Astrocyte of the spinal cord (primary cell): ENCODE measurements around the gene CD300C.
"Not testable (repeated sequence)": the region's sequence is repeated elsewhere in the genome, so short reads cannot be mapped to it uniquely, and the experiment has no call there.

Experiments
- DNase-seq: peaks from one replicate; pipeline ENCODE4 v3.0.0; 2011; ENCODE audit warnings: low read depth, low spot score
- H3K4me3 ChIP-seq: 2 replicates; pipeline ENCODE4 v1.5.1; 2011; ENCODE audit warnings: low read depth, mild to moderate bottlenecking, low read length, moderate library complexity
- in situ Hi-C: cut with HindIII; loops from 2 replicates; pipeline ENCODE4 v1.10.0; 2017; ENCODE audit warnings: low sequenced_read_pairs
- TF ChIP-seq, protein P1 (sequence below): IDR thresholded peaks from 2 replicates; pipeline ENCODE4 v1.5.1; 2012; ENCODE audit warnings: low read depth, mild to moderate bottlenecking, low read length, inconsistent platforms

The CD300C gene

DNA sequence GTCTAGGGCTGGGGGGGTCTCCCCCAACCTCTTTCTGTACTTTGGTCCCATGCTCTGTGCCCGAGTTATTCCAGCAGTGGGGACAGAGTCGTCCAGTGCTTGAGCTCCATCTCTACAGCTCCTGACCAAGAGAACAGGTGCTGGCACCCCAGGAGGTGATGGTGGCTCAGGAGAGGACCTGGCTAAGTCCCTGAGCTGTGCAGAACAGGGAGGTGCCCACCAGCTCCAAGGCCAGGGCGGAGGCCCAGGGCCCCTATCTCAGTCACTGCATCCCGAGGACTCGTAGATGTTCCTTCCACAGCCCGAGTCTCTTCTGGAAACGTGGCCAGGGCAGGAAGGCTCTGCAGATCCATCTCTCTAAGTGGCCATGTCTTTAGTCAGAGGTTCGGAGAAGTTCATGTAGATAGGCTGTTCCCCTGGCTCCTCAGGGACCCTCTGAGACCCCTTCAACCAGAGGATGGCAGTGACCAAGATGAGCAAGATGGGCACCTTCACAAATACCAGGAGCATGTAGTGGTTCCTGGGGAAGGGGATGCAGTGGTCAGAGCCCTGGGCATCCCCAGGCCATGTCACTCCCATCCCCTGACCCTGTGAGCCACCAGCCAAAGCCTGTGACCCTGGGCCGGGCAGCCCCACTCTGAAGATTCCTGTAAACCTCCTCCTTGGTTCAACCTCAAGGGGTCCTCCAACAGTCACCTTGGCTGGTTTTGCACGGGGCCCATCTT is 23.4 kb downstream of the CD300C start:
- DNase-seq, result no peak
- in situ Hi-C loops, result no loop called here
- H3K4me3 ChIP-seq, result no peak overlapping the region
- TF ChIP-seq, protein P1, sequence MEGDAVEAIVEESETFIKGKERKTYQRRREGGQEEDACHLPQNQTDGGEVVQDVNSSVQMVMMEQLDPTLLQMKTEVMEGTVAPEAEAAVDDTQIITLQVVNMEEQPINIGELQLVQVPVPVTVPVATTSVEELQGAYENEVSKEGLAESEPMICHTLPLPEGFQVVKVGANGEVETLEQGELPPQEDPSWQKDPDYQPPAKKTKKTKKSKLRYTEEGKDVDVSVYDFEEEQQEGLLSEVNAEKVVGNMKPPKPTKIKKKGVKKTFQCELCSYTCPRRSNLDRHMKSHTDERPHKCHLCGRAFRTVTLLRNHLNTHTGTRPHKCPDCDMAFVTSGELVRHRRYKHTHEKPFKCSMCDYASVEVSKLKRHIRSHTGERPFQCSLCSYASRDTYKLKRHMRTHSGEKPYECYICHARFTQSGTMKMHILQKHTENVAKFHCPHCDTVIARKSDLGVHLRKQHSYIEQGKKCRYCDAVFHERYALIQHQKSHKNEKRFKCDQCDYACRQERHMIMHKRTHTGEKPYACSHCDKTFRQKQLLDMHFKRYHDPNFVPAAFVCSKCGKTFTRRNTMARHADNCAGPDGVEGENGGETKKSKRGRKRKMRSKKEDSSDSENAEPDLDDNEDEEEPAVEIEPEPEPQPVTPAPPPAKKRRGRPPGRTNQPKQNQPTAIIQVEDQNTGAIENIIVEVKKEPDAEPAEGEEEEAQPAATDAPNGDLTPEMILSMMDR, result no peak

DNA sequence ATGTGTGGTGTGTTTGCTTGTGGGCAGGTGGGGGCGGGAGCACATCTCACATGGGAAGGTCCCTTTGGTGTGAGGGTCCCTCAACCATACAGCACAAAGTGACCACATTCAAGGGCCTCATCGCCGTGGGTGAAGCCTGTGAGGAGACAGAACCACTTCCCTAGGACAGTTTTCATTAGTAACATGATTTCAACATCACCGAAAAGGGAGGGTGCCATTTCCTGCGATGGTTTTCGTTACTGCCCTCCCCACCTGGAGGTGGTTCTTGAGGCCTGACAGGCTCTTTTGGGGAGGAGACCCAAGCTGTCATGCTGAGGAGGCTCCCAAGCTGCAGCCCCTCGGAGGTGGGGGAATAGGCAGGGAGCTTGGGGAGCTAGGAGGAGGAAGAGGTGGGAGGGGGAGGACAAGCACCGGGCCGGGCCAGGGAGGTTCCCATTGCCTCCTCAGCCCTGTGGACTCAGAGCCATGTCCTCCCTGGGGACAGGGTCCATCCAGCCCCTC is 24.2 kb downstream of the CD300C start:
- no peak for DNase-seq
- TF ChIP-seq, protein P1, result no peak
- no peak overlapping the region for H3K4me3 ChIP-seq
- in situ Hi-C loops, result no loop called here

DNA sequence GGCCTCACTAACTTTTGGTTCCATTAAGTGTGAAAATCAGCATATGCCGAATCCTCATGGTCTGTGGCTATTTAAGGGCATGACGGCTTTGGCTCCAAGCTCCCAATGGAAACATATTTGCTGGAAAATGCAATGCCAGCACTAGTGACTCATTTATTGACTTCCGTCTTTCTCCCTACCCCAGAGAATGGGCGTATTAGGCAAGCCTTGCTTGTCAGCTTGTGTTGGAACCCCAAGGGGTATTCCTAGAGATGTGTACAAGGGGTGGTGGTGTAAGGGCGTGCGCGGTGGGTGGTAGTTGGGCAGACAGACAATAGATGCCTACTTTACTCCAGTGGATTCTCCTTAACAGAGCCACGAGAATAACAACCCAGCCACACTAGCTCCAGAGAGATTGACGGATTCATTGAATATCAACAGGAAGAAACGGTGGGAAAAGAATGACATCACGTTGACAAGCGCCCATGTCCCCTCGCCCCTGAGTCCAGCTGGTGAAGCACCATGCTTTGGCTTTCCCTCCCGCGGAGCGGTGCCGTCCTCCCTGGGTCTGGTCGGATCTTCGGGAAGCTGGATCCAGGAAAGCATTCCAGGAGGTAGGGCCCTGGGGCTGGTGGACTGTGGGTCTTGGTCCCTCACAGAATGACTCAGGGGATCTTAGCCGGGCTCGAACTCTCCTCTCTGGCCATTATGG is 25.0 kb downstream of the CD300C start:
- in situ Hi-C loops, result no loop called here
- DNase-seq, result no peak
- TF ChIP-seq, protein P1, result no peak
- H3K4me3 ChIP-seq, result no peak overlapping the region

DNA sequence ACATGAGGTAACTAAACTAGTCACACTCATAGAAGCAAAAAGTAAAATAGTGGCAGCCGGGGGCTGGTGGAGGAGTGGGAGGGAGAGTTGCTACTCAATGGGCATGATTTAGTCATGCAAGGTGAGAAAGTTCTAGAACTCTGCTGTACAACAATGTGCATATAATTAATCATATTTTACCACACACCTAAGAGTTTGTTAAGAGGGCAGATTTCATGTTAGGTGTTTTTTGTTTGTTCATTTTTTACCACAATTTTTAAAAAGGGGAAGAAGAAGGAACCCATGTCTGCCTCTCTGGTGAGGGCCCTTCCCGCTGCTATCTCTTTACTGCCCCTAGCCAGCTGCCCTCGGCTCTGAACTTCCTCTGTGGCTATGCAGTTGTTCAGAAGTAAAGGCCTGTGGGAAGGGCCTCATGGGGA is 25.9 kb downstream of the CD300C start:
- no peak overlapping the region for H3K4me3 ChIP-seq
- DNase-seq, result no peak
- TF ChIP-seq, protein P1, result no peak
- in situ Hi-C loops, result no loop called here

DNA sequence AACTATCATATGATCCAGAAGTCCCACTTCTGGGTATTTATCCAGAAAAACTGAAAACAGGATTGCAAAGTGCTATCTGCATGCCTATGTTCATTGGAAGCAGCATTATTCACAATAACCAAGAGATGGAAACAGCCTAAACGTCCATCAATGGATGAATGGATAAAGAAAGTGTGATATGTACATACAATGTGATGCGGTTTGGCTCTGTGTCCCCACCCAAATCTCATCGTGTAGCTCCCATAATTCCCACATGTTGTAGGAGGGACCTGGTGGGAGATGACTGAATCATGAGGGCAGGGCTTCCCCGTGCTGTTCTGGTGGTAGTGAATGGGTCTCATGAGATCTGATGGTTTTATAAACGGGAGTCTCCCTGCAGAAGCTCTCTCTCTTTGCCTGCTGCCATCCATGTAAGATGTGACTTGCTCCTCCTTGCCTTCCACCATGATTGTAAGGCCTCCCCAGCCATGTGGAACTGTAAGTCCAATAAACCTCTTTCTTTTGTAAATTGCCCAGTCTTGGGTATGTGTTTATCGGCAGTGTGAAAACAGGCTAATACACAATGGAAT is 27.4 kb downstream of the CD300C start:
- H3K4me3 ChIP-seq, in situ Hi-C loops, DNase-seq: not testable (repeated sequence)

DNA sequence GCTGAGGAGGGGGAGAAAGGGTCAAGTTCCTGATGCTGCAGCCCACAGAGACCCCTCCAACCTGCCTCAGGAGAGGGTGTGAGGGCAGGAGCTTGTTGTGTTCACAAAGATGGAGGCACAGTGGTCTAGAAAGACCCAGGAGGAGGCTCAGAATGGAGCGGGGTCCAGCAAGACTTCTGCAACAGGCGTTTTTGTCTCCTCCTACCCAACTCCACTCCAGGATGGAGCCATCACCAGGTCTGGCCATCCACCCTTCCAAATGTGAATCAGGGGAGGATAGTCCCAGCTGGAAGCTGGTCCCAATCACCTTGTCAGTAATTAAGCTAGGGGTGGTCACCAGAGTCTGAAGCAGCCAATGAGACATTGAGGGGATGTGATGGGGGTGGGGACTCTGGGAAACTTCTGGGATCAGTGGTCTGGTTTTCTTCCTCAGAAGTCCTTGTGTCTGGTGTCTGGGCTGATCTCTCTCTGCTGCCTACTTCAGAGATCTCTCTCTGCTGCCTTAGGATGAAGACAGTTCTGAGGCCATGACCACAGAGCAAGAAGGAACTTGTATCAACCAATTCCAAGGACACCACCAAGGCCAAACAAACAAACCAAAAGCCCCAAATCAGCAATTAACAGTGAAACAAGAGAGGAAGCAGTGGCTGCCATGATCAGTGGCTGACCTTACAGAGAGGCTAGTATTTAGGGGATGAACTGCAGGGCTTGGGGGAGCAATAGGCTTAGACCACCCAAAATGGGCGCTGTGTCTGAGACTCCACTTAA is 29.2 kb downstream of the CD300C start:
- no peak for DNase-seq
- no peak overlapping the region for H3K4me3 ChIP-seq
- in situ Hi-C loops, result no loop called here
- TF ChIP-seq, protein P1, result no peak
